ENCODE data around the gene LETM1. TPM values are rescaled to one million over a fixed set of nuclear protein-coding genes. Genes with fewer than 3 reads are reported as not detected.

LETM1 gene
- total and polyA plus RNA-seq, 2 experiments from 2014 or later: 23.3 to 68.9 TPM

DNA sequence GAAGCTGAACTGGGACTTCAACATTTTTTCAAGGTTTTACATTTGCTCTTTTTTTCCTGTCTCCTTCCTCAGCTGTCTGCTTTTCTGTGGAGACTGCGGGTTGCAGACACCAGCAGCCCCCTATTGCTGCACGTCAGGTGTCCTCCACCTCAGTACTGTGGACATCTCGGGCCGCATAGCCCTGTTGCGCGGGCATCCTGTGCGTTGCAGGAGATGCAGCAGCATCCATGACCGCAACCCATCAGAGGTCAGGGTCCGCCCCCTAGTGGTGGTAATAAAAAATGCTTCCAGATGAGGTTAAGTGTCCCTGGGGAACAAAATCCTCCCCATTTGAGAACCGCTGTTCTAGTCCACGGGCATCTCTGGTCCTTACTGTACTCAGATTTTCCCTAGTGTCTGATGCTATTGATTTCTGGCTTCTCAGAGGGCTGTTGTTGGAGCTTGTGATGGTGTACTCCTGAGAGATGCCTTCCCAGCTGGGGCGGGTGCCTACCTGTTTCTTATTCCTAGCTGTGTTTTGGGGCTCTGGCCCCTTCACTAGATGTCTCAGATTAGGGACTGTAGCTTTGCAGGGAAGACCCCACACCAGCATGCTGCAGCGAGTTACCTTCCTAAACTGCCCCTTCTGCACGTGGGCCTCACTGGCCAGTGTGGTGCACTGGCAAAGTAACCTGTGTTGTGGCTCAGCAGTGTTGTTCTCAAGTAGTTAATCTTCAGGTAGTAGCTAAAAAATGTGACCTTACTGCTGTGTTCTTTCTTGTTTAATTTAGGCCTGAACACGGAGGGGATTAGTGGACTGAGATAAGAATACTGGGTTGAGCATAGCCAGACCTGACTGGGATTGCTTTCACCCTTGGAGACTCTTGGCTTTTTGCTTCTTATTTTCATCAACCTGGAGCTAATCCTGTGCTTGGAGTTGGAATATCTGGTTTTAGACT lies 43.5 kb upstream of the LETM1 start:
- Histone ChIP-seq H3K4me2 (no peak overlapping the region), H3F3A (replicated peaks; ENCODE audit: low read depth) (no peaks in the 10 kb centered on the region; the same call in 1 of the 2 replicates), H4K20me1 (replicated peaks; ENCODE audit: insufficient read depth) (peaks cover 72% of the 10 kb centered on the region), H3K9me2 (ENCODE audit: insufficient read depth) (no peaks in the 10 kb centered on the region), H3K27ac (ENCODE audit: low read depth) (no peak overlapping the region), H3K4me3 (no peak overlapping the region), H2AFZ (no peak overlapping the region), H3K27me3 (ENCODE audit: insufficient read depth) (no peaks in the 10 kb centered on the region), H3K4me1 (ENCODE audit: insufficient read depth) (no peaks in the 10 kb centered on the region; the same call in 1 of the 2 replicates), H3K36me3 (ENCODE audit: insufficient read depth) (peaks cover 18% of the 10 kb centered on the region), H3K79me2 (replicated peaks; ENCODE audit: insufficient read depth) (peaks cover 64% of the 10 kb centered on the region)
- TF ChIP-seq CTCF (conservative IDR thresholded peaks at IDR 0.05; ENCODE audit: low read depth in 2 of 2) (peak; percentile 87), ZNF331 (CRISPR knock-in tag; IDR thresholded peaks at IDR 0.05; ENCODE audit: low read depth) (no peak), CREB1 (CRISPR knock-in tag; IDR thresholded peaks at IDR 0.05; ENCODE audit: low read depth) (0 out of 2 replicates have a peak, but pooled peaks have one; percentile 29)
- no peaks in the 10 kb centered on the region for H3K9me3 Mint-ChIP-seq
- H3K27ac Mint-ChIP-seq: no peak overlapping the region
- H3K27me3 Mint-ChIP-seq (ENCODE audit: insufficient read depth, low read depth, poor library complexity): peaks cover 3% of the 10 kb centered on the region
- ATAC-seq (peak; percentile 98), DNase-seq (ENCODE audit: low spot score) (peak; percentile 93)
- peaks cover 6% of the 10 kb centered on the region; the same call in 2 of the 3 replicates for H3K4me1 Mint-ChIP-seq
- no peak overlapping the region for H3K4me3 Mint-ChIP-seq
- peaks cover 40% of the 10 kb centered on the region for H3K36me3 Mint-ChIP-seq (ENCODE audit: low read depth)

GRCh38 chr4:1898681-1899080 lies 42.7 kb upstream of the LETM1 start:
- H3K27ac Mint-ChIP-seq: no peak overlapping the region
- Histone ChIP-seq H3K4me1 (ENCODE audit: insufficient read depth) (no peaks in the 10 kb centered on the region; the same call in 1 of the 2 replicates), H3K9me2 (ENCODE audit: insufficient read depth) (no peaks in the 10 kb centered on the region), H3K4me2 (no peak overlapping the region), H3K27ac (ENCODE audit: low read depth) (no peak overlapping the region), H3F3A (replicated peaks; ENCODE audit: low read depth) (no peaks in the 10 kb centered on the region; the same call in 1 of the 2 replicates), H2AFZ (no peak overlapping the region), H3K36me3 (ENCODE audit: insufficient read depth) (peaks cover 11% of the 10 kb centered on the region), H4K20me1 (replicated peaks; ENCODE audit: insufficient read depth) (peaks cover 72% of the 10 kb centered on the region), H3K27me3 (ENCODE audit: insufficient read depth) (no peaks in the 10 kb centered on the region), H3K4me3 (no peak overlapping the region), H3K79me2 (replicated peaks; ENCODE audit: insufficient read depth) (peaks cover 72% of the 10 kb centered on the region)
- peaks cover 3% of the 10 kb centered on the region for H3K27me3 Mint-ChIP-seq (ENCODE audit: insufficient read depth, low read depth, poor library complexity)
- TF ChIP-seq EZH2phosphoT487 (IDR thresholded peaks at IDR 0.05; ENCODE audit: unreplicated experiment) (no peak), JUNB (IDR thresholded peaks at IDR 0.05; ENCODE audit: unreplicated experiment) (no peak), POLR2AphosphoS5 (IDR thresholded peaks at IDR 0.05; ENCODE audit: low read depth) (no peak), NANOG (IDR thresholded peaks at IDR 0.05; ENCODE audit: borderline replicate concordance) (no peak), ETS1 (IDR thresholded peaks at IDR 0.05) (no peak), ZNF331 (CRISPR knock-in tag; IDR thresholded peaks at IDR 0.05; ENCODE audit: low read depth) (no peak)
- TF ChIP-seq, protein P1, sequence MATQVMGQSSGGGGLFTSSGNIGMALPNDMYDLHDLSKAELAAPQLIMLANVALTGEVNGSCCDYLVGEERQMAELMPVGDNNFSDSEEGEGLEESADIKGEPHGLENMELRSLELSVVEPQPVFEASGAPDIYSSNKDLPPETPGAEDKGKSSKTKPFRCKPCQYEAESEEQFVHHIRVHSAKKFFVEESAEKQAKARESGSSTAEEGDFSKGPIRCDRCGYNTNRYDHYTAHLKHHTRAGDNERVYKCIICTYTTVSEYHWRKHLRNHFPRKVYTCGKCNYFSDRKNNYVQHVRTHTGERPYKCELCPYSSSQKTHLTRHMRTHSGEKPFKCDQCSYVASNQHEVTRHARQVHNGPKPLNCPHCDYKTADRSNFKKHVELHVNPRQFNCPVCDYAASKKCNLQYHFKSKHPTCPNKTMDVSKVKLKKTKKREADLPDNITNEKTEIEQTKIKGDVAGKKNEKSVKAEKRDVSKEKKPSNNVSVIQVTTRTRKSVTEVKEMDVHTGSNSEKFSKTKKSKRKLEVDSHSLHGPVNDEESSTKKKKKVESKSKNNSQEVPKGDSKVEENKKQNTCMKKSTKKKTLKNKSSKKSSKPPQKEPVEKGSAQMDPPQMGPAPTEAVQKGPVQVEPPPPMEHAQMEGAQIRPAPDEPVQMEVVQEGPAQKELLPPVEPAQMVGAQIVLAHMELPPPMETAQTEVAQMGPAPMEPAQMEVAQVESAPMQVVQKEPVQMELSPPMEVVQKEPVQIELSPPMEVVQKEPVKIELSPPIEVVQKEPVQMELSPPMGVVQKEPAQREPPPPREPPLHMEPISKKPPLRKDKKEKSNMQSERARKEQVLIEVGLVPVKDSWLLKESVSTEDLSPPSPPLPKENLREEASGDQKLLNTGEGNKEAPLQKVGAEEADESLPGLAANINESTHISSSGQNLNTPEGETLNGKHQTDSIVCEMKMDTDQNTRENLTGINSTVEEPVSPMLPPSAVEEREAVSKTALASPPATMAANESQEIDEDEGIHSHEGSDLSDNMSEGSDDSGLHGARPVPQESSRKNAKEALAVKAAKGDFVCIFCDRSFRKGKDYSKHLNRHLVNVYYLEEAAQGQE (IDR thresholded peaks at IDR 0.05; ENCODE audit: unreplicated experiment): no peak
- no peaks in the 10 kb centered on the region for H3K9me3 Mint-ChIP-seq
- no peak for DNase-seq (ENCODE audit: low spot score)
- peaks cover 35% of the 10 kb centered on the region for H3K36me3 Mint-ChIP-seq (ENCODE audit: low read depth)
- peaks cover 6% of the 10 kb centered on the region; the same call in 2 of the 3 replicates for H3K4me1 Mint-ChIP-seq
- ATAC-seq: no peak
- H3K4me3 Mint-ChIP-seq: no peak overlapping the region; the same call in 2 of the 3 replicates

Measured in GM23338 (cell line).